ENCODE measurements around the gene ARSG. TPM values are rescaled to one million over a fixed set of nuclear protein-coding genes. Genes with fewer than 3 reads are reported as not detected.
"Not testable (repeated sequence)": the region's sequence is repeated elsewhere in the genome, so short reads cannot be mapped to it uniquely, and the experiment has no call there.

Gene ARSG
- total RNA-seq, 2 donors from 2014 or later = 1.8 to 12.1 TPM

- H3K9me3 Mint-ChIP-seq = peaks cover 0 to 5% of the 10 kb centered on the region in 2 donors
- ATAC-seq (no peak), DNase-seq (ENCODE audit: low spot score in 2 of 2) (no peak)
- no peak overlapping the region for H3K27ac Mint-ChIP-seq
- H3K36me3 Mint-ChIP-seq = no peaks in the 10 kb centered on the region
Measured at GRCh38 chr17:68317458-68317857, 26.2 kb downstream of the ARSG start.

DNA sequence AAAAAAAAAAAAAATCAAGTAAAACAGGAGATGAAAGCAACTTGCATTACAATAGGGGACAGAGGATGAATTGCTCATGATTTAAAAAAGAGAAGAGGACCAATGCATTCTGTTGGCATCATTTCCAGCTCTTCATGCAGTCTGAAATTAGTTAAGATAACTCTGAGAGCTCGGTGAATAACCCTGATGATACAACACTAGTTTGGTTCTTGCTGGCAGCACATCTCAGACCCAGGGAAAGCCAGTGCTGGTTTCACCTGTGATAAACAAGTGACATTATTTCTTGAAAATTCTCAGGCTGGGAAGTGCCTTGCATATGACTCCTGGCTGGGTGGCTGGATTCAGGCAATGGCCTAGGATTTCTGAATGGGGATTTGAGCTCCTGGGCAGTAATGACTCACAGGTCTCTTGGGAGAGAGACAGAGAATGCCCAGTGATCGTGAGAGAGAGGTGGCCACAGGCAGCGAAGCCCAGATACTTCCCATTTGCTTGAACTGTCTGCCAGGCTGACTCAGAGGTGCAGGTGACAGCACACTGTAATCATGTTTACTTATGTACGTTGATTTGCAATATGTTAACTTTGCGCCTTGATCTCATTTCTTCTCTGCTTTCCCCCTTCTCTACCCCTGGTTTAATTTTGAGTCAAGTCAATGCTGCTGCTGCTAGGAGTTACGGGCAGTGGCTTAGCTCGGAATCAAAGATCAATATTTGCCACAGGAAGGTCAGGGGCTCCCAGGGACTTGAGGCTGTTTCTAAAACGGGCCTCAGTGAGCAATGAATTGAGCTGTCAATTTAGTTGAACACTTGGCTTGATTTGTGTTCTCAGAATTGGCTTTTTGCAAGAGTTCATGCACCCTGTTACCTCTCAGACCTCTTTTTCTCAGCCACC is 27.1 kb downstream of the ARSG start:
- DNase-seq (ENCODE audit: low spot score in 2 of 2) (no peak), ATAC-seq (no peak)

DNA sequence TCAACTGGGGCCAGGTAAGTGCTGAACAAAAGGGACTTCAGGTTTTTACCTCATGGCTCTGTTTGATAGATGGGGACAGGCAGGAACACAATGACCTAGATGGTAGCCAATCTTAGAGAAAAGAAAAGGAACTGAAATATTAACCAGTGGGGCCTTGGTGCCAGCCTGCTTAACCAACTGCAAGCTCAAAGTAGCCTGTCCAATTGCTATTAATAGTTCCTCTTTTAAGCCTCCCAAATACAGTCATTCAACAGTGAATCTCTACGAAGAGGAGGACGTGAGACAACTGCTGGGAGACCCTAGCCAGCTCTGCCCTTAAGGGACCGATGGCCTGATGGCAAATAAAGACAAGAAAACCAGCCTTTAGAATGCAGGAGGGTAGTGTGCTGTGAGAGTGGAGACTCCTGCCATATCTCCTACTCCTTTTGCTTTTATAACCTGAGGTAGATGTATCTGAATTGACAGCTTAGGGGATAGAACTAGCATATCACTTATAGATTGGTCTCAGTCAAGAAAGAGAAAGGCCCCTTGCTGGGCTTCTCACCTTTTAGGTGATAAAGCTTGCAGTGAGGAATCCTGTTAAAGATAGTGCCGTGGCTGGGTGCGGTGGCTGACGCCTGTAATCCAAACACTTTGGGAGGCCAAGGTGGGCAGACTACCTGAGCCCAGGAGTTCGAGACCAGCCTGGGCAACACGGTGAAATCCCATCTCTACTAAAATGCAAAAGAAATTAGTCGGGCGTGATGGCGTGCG is 28.3 kb downstream of the ARSG start:
- H3K27ac Mint-ChIP-seq = peak overlapping the region in 1 of 2 donors; percentile 7
- H3K9me3 Mint-ChIP-seq = peaks cover 0 to 5% of the 10 kb centered on the region in 2 donors
- no peak for DNase-seq (ENCODE audit: low spot score in 2 of 2)
- H3K36me3 Mint-ChIP-seq = no peaks in the 10 kb centered on the region
- ATAC-seq = no peak

More for the DNA sequence above, 27.1 kb downstream of the ARSG start:
- Mint-ChIP-seq H3K36me3 (no peaks in the 10 kb centered on the region), H3K27ac (no peak overlapping the region), H3K9me3 (peaks cover 0 to 5% of the 10 kb centered on the region in 2 donors)

DNA sequence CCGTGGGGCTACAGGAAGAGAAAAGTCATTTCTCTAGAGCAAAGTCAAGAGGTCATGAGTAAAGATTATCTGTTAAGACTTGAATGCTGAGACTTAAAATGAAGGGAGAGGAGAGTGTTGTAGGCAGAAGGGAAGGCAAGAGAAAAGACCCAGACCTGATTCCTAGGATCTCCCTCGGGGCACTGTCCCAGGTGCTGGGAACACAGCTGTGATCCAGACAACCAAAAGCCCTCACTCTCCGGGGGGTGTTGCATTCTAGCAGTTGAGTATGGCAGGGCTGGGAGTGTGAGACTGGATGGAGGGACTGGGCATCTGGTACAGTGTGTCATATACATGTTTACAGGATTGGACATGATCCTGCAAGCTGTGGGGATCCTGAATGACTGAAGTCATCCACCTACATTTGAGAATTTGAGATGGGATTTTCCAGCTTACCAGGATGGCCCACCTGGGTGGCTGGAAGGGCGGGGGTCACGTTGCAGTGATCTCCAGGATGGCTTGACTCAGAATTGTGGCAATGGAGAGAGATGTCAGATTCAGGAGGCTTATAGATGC is 29.1 kb downstream of the ARSG start:
- Mint-ChIP-seq H3K9me3 (peaks cover 0 to 5% of the 10 kb centered on the region in 2 donors), H3K27ac (peak overlapping the region in 1 of 2 donors; percentile 7), H3K36me3 (no peaks in the 10 kb centered on the region)
- no peak for ATAC-seq
- no peak for DNase-seq (ENCODE audit: low spot score in 2 of 2)

DNA sequence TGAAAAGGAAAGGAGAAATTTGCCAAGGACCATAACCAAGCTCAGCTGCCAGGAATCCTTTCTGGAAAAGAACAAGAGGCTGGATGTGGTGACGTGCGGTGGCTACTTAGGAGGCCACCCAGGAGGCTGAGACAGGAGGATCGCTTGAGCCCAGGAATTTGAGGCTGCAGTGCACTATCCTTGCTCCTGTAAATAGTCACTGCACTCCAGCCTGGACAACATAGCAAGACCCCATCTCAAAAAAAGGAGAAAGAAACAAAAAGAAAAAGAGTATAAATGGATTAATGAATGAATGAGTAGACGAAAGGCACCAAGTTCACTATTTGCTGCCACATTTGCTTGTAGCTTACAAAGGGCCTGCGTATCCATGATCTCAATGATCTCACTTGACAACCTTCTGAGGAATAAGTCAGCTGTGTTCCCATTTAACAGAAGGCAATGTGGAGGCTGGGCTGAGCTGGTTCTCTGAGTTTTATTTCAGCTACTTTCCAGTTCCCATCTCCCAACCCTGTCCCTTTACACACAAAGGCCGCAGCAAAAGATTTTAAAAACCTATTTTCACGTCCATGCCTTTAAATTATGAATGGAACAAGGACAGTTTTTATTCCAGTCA is 29.8 kb downstream of the ARSG start:
- no peak for DNase-seq (ENCODE audit: low spot score in 2 of 2)
- no peaks in the 10 kb centered on the region for H3K36me3 Mint-ChIP-seq
- H3K9me3 Mint-ChIP-seq = peaks cover 0 to 3% of the 10 kb centered on the region in 2 donors
- H3K27ac Mint-ChIP-seq = no peak overlapping the region
- no peak for ATAC-seq

DNA sequence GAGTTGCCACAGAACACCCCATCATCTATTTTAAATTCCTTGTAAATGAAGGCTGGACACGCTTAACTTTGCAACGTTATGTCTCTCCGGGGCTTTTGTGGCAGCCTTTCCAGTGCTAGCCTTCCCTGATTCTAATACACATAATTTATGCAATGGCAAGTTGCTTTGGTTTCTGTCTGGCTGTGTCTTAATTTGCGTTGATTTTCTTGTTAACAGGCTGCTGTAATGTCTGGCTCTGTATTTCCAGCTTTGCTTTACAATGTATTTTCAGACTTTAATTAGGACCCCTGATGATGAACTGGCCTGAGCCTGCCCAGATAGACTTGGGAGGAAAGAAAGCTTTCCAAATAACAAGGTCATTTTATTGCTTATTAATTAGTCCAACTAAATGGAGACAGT is 30.3 kb downstream of the ARSG start:
- H3K27ac Mint-ChIP-seq = no peak overlapping the region
- ATAC-seq (no peak), DNase-seq (ENCODE audit: low spot score in 2 of 2) (no peak)
- no peaks in the 10 kb centered on the region for H3K9me3 Mint-ChIP-seq
- no peaks in the 10 kb centered on the region for H3K36me3 Mint-ChIP-seq

- no peak overlapping the region for H3K27ac Mint-ChIP-seq
- no peak for ATAC-seq
- DNase-seq (ENCODE audit: low spot score in 2 of 2) = no peak
- no peaks in the 10 kb centered on the region for H3K36me3 Mint-ChIP-seq
- H3K9me3 Mint-ChIP-seq = no peaks in the 10 kb centered on the region
Measured at GRCh38 chr17:68322630-68323029, 31.3 kb downstream of the ARSG start.

DNA sequence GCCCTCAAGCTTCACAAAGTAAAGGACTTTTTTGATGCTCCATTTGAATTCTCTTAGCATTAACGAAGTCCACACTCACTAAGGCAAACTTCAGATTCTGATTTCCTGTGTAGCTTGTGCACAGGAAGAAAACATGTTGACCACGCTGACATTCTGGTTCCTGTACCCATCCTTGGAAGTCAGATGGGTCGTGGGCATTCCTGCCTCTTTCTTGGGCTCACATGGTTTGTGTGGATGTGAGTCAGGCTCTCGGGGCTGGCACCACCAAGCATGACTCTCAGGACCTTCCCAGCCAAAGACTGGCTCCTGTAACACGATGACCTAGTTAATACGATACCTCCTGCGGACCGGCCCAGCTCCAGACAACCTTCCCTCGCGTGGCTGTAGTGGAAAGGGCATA is 32.8 kb downstream of the ARSG start:
- DNase-seq (ENCODE audit: low spot score in 2 of 2) (no peak), ATAC-seq (no peak)
- H3K9me3 Mint-ChIP-seq = no peaks in the 10 kb centered on the region
- H3K27ac Mint-ChIP-seq = no peak overlapping the region
- H3K36me3 Mint-ChIP-seq = no peaks in the 10 kb centered on the region

GRCh38 chr17:68324654-68325336 is 33.5 kb downstream of the ARSG start:
- DNase-seq (ENCODE audit: low spot score in 2 of 2) = no peak
- no peak overlapping the region for H3K27ac Mint-ChIP-seq
- ATAC-seq = no peak
- H3K36me3 Mint-ChIP-seq = no peaks in the 10 kb centered on the region
- no peaks in the 10 kb centered on the region for H3K9me3 Mint-ChIP-seq

GRCh38 chr17:68325961-68326360 is 34.7 kb downstream of the ARSG start:
- no peak for ATAC-seq
- DNase-seq (ENCODE audit: low spot score in 2 of 2) = no peak
- peaks cover 0 to 6% of the 10 kb centered on the region in 2 donors for H3K9me3 Mint-ChIP-seq
- no peak overlapping the region for H3K27ac Mint-ChIP-seq
- H3K36me3 Mint-ChIP-seq = peaks cover 0 to 7% of the 10 kb centered on the region in 2 donors

GRCh38 chr17:68326681-68327080 is 35.4 kb downstream of the ARSG start:
- Mint-ChIP-seq H3K36me3 (peaks cover 0 to 7% of the 10 kb centered on the region in 2 donors), H3K9me3 (peaks cover 0 to 6% of the 10 kb centered on the region in 2 donors), H3K27ac (no peak overlapping the region)
- DNase-seq (ENCODE audit: low spot score in 2 of 2) = peak in 1 of 2 donors; percentile 10
- ATAC-seq = peak; percentile 24 to 86

DNA sequence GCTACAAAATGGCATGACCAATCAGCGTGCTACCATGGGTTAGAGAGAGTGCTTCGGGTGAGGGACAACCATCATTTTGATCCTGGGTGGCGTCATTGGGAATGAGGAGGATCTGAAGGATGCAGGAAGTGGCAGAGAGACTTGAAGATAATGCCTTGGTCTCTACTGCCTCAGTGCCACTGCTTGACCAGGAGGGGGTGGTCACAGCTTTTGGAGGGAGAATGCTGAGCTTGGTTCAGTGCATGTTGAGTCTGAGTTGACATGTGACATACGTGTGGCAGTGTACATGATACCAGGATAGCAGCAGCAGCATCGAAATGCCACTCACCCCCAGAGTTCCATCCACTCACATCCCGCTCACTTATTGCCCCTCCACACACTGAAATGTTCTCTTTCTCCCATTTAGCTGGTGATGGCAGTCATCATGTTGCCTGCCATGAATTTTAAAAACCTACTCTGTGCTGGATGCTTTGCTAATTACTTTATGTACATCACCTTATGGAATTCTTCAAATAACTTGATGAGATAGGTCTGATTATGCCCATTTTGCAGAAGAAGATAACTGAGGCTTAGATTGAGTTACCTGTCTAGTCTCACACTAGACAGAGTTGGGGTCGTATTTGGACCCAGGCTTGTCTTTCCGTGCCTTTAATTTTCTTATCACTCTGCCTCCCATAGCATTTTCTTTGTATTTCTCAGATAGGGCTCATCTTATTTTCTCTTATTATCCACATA is 36.7 kb downstream of the ARSG start:
- H3K36me3 Mint-ChIP-seq = peaks cover 0 to 12% of the 10 kb centered on the region in 2 donors

DNA sequence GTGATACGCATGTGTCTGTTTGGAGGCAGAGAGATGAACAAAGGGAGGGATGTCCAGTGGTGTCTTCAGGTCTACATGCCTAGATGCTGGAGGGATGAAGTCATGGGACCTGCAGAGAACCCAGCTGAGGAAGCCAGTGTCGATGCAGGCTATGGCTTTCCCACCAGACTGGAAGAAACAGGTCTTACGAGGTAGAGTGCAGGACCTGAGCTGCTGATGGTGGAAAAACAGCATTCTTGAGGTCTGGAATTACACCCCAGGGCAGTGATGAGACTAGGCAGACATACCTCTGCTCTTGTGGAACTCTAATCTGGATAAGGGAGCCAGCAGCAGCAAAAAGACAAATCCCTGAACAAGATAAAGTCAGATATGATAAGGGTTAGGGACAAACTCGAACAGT is 37.4 kb downstream of the ARSG start:
- Mint-ChIP-seq H3K36me3 (peaks cover 0 to 12% of the 10 kb centered on the region in 2 donors), H3K27ac (peak overlapping the region in 1 of 2 donors; percentile 46), H3K9me3 (peaks cover 0 to 6% of the 10 kb centered on the region in 2 donors)
- no peak for ATAC-seq
- no peak for DNase-seq (ENCODE audit: low spot score in 2 of 2)

More for the DNA sequence above, 36.7 kb downstream of the ARSG start:
- H3K27ac Mint-ChIP-seq = no peak overlapping the region
- ATAC-seq (no peak), DNase-seq (ENCODE audit: low spot score in 2 of 2) (no peak)
- peaks cover 0 to 6% of the 10 kb centered on the region in 2 donors for H3K9me3 Mint-ChIP-seq

- ATAC-seq (no peak), DNase-seq (ENCODE audit: low spot score in 2 of 2) (no peak)
- Mint-ChIP-seq H3K27ac (no peak overlapping the region), H3K36me3 (peaks cover 0 to 12% of the 10 kb centered on the region in 2 donors), H3K9me3 (peaks cover 0 to 6% of the 10 kb centered on the region in 2 donors)
Measured at GRCh38 chr17:68329331-68329730, 38.0 kb downstream of the ARSG start.

GRCh38 chr17:68331932-68332331 is 40.6 kb downstream of the ARSG start:
- DNase-seq (ENCODE audit: low spot score in 2 of 2); ATAC-seq; H3K27ac Mint-ChIP-seq; H3K9me3 Mint-ChIP-seq: not testable (repeated sequence)
- peaks cover 0 to 12% of the 10 kb centered on the region in 2 donors for H3K36me3 Mint-ChIP-seq

Data from activated naive CD4-positive, alpha-beta T cell treated with anti-CD3 and anti-CD28 coated beads, Interleukin-2, amount 50 U/mL, for 72 hours (primary cell).